Ovary (tissue), 3 donors: ENCODE data around the gene SLCO2A1.

ENCODE experiments used
- CTCF ChIP-seq, 3 donors: fragments of 450-650 bp in 2 of 3; fragments of 200-600 bp in 1 of 3; IDR thresholded peaks; one replicate each; pipeline versions ENCODE4 v1.5.1 to v1.8.0; 2016 to 2022; ENCODE audit warnings: antibody characterized with exemption in 3 of 3, mild to moderate bottlenecking in 1 of 3
- POLR2A ChIP-seq: fragments of 450-650 bp; IDR thresholded peaks from one replicate; pipeline ENCODE4 v1.6.1; 2017; ENCODE audit warnings: antibody characterized with exemption, mild to moderate bottlenecking, moderate library complexity
- donor health status: DM: no; HTN: no; CAD: no.

GRCh38 chr3:134056464-134056891 is 26.8 kb upstream of the SLCO2A1 start:
- TF ChIP-seq POLR2A (no peak), CTCF (IDR thresholded peaks at IDR 0.05) (no peak)
